Measurements from ENCODE around the gene TFAM.

- no peak for TF ChIP-seq POLR2AphosphoS5 (IDR thresholded peaks at IDR 0.05; ENCODE audit: low read depth, low read length)
- TF ChIP-seq EGR1 (IDR thresholded peaks at IDR 0.05; ENCODE audit: borderline replicate concordance, low read depth, low read length) = no peak
- TF ChIP-seq SP1 (IDR thresholded peaks at IDR 0.05; ENCODE audit: low read depth, low read length) = no peak
- no peak for TF ChIP-seq CREB1 (IDR thresholded peaks at IDR 0.05)
- no peak for TF ChIP-seq CTCF (IDR thresholded peaks at IDR 0.05; ENCODE audit: control extremely low read depth in 1 of 3, insufficient read depth in 1 of 3, low read depth in 1 of 3, low read length in 3 of 3)
- no peak for TF ChIP-seq BRCA1 (IDR thresholded peaks at IDR 0.05; ENCODE audit: low read depth, low read length)
- TF ChIP-seq POLR2A (IDR thresholded peaks at IDR 0.05; ENCODE audit: control extremely low read depth in 1 of 2, low read depth in 2 of 2, low read length in 2 of 2) = no peak
- TF ChIP-seq SIN3A (conservative IDR thresholded peaks at IDR 0.05 in 1 of 2, IDR thresholded peaks at IDR 0.05 in 1 of 2; ENCODE audit: low read depth in 1 of 2, low read length in 2 of 2) = no peak
- no peak for TF ChIP-seq CHD2 (IDR thresholded peaks at IDR 0.05; ENCODE audit: low read length)
- TF ChIP-seq TAF1 (IDR thresholded peaks at IDR 0.05; ENCODE audit: low read depth, low read length) = no peak
- TF ChIP-seq CBX5 (IDR thresholded peaks at IDR 0.05; ENCODE audit: low read depth, low read length) = no peak
- TF ChIP-seq JUND (IDR thresholded peaks at IDR 0.05; ENCODE audit: low read length) = no peak
Observed at GRCh38 chr10:58399410-58399809, 14.2 kb downstream of the TFAM start.

Measured in H1 (cell line).